Esophagus muscularis mucosa (tissue), 4 donors: ENCODE results near the gene MGAT5B.

Experiments
- EP300 ChIP-seq: sonication (generic); formaldehyde crosslinking; IDR thresholded peaks from one replicate; pipeline ENCODE4 v1.6.1; 2017; ENCODE audit warnings: antibody characterized with exemption
- POLR2A ChIP-seq: fragments of 450-650 bp; IDR thresholded peaks from one replicate; pipeline ENCODE4 v1.6.1; 2017; ENCODE audit warnings: antibody characterized with exemption, moderate library complexity, mild to moderate bottlenecking, low read depth
- TF ChIP-seq, protein P1 (sequence below), 3 experiments: fragments of 200-600 bp in 2 of 3; fragments of 450-650 bp in 1 of 3; sonication (generic) in 2 of 3; IDR thresholded peaks; one replicate each; pipeline ENCODE4 v1.5.1; 2017 to 2019; ENCODE audit warnings: antibody characterized with exemption in 3 of 3, mild to moderate bottlenecking in 2 of 3, moderate library complexity in 1 of 3

DNA sequence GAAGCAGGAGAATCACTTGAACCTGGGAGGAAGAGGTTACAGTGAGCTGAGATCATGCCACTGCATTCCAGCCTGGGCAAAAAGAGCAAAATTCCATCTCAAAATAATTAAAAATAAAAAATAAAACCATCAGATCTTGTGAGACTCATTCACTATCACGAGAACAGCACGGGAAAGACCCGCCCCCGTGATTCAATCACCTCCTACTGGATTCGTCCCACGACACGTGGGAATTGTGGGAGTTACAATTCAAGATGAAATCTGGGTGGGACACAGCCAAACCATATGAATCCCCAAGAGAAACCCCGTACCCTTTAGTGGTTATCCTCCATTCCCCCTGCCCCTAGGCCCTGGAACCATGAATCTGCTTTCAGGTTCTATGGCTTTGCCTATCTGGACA is 15.4 kb upstream of the MGAT5B start:
- TF ChIP-seq, protein P1, sequence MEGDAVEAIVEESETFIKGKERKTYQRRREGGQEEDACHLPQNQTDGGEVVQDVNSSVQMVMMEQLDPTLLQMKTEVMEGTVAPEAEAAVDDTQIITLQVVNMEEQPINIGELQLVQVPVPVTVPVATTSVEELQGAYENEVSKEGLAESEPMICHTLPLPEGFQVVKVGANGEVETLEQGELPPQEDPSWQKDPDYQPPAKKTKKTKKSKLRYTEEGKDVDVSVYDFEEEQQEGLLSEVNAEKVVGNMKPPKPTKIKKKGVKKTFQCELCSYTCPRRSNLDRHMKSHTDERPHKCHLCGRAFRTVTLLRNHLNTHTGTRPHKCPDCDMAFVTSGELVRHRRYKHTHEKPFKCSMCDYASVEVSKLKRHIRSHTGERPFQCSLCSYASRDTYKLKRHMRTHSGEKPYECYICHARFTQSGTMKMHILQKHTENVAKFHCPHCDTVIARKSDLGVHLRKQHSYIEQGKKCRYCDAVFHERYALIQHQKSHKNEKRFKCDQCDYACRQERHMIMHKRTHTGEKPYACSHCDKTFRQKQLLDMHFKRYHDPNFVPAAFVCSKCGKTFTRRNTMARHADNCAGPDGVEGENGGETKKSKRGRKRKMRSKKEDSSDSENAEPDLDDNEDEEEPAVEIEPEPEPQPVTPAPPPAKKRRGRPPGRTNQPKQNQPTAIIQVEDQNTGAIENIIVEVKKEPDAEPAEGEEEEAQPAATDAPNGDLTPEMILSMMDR (IDR thresholded peaks at IDR 0.05): no peak
- TF ChIP-seq POLR2A (no peak), EP300 (no peak)
